HG03571 (cell line): ENCODE measurements around the gene SNX15.
A peak's percentile ranks its signal among the peaks of the same experiment; 100 is the strongest.
"Not testable (repeated sequence)": the region's sequence is repeated elsewhere in the genome, so short reads cannot be mapped to it uniquely, and the experiment has no call there.

Experiments
- ATAC-seq: cut with Tn5 transposase; IDR thresholded peaks from one replicate; pipeline ENCODE4 v1.9.1; 2021; ENCODE audit not compliant: unreplicated experiment

The SNX15 gene

GRCh38 chr11:65027213-65028067, at the start of gene SNX15:
Gene SNX15 (plus strand): TSS chr11:65027439. CDS start chr11:65027538, 99 bp downstream.
- ATAC-seq: peak; percentile 71

DNA sequence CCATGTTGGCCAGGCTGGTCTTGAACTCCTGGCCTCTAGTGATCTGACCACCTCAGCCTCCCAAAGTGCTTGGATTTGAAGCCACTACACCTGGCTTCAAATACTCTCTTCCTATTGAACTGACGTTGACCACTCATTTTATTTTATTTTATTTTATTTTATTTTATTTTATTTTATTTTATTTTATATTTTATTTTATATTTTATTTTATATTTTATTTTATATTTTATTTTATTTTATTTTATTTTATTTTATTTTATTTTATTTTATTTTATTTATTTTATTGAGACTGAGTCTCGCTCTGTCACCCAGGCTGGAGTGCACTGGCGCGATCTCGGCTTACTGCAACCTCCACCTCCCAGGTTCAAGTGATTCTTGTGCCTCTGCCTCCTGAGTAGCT, 43.9 kb upstream of the SNX15 start:
- ATAC-seq: not testable (repeated sequence)

DNA sequence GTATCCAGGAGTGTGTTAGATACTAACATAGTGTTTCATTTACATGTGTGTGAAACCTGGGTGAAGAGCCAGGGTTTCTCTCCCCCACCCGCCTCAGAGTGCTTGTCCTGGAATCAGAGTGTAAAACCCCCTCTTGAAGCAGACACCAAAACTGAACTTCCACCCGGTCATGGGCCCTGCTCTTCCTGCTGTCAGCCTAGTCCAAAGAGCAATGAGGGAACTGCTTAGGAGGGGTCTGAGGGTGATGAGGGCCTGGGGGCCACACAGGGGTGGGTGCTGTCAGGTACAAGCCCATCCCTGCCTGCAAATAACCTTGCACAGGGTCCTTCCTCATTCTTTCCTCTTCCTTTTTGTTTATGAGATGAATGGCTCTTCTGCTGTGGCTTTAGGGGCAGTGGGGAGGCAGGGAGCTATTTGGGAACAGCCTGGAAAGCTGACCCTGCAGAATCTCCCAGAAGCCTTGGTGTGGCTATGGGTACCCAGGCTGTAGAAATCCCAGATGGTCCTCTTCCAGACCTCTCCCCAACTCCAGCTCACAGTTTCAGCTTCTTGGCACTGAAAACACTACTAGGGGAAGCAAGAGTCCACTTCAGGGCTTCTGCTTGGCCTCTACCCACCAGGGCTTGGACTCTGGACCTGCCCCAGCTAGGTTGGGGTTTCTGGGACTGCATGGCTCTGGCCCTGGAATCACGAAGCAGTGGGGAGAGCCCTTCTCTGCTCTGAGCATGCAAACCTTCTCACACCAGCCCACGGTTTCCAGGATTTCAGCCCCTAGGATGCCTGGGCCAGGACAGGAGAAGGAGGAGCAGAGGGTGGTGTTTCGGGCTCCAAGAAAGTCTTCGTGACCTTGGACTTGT, 39.0 kb upstream of the SNX15 start:
- no peak for ATAC-seq

GRCh38 chr11:64989416-64989815, 37.8 kb upstream of the SNX15 start:
- ATAC-seq: no peak

- ATAC-seq: no peak
Measured at GRCh38 chr11:64990222-64990923, 36.9 kb upstream of the SNX15 start.

DNA sequence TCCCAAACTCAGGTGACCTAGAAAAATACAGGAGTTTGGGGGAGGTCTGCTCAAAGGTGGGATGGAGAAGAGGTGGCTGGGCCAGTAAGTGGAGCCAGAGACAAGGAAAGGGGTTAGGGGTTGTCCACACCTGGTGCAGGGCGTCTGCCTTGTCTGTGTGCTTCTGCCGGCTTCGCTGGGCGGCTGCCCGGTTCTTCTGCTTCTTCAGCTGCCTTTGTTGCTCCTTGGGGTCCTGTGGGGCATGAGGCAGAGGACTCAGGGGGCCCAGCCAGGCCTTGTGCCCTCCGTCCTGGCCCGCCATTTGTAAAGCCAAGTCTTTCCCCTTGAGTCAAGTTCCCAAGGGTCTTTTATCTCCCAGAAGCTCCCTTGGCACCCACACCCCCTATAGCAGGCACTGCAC, 32.9 kb upstream of the SNX15 start:
- ATAC-seq: no peak

GRCh38 chr11:64996327-64996709, 30.9 kb upstream of the SNX15 start:
- ATAC-seq: no peak

DNA sequence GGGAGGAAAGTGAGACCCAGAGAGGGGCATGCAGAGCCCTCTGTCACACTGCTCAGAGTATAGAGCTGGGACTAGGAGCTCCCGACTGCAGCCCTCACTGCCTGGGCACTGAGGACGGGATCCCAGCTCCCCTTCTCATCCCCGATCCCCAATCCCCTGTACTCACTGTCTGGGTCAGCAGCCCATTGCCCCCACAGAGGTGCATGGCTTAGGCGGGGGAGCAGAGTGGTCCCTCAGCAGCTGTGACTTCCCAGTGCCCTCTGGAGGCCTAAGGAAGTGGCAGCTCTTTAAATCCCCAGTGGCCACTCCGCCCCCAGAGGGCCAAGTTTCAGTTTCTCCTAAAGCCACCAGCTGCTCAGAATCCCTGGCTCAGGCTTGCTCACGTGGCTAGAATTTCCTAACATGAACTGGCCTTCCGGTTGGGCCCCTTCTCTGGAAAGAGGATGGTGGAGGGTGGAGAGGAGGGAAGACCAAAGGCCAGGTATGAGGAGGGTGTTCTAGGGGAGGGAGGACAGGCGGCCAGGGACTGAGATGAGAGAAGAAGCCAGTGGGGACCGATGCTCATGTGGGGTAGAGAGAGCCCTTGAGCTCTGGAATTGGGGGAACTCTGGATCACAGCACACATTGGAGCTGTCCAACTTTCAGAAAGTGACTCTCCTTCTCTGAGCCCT, 30.4 kb upstream of the SNX15 start, which contains the start of gene BATF2:
BATF2 (minus strand) TSS at position 262 of the 671 bp plus-strand sequence; CDS start at position 205, 57 bp downstream.
- no peak for ATAC-seq

GRCh38 chr11:64998141-64998540, 29.1 kb upstream of the SNX15 start:
- no peak for ATAC-seq

- ATAC-seq: no peak
Measured at GRCh38 chr11:64998690-64999431, 28.4 kb upstream of the SNX15 start.

DNA sequence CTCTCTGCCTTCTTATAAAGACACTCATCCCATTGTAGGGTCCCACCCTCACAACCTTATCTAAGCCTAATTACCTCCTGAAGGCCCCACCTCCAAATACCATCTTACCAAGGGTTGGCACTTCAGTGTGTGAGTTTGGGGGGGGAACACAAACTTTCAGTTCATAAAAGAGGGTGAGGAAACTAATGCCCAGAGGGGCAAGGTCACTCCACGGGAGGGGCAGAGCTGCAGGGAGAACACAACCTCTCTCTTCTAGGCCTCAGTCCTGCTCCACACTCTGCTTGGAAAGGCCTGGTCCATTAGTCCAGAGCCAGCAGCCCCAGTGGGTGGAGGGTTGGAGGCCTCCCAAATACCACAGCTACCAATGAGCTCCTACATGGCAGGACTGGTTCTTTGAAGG, 27.8 kb upstream of the SNX15 start:
- no peak for ATAC-seq

DNA sequence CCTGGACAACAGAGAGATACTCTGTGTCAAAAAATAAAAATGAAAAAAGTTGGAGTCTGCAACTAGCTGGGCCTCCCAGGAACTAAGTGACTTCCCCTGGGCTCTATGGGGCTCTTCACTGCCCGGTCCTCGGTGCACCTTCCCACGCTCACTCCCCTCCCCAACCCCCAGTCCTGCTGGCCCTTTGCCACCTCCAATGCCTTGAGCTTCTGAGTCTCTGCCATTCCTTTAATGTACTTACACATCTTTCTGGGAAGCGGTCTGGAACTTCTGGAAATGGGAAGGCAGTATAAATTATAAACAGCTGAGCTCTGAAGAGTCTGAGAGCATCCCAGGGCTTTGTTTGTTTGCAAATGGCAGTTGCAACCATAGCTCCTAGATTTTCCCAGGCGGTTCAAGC, 24.5 kb upstream of the SNX15 start:
- ATAC-seq: no peak

DNA sequence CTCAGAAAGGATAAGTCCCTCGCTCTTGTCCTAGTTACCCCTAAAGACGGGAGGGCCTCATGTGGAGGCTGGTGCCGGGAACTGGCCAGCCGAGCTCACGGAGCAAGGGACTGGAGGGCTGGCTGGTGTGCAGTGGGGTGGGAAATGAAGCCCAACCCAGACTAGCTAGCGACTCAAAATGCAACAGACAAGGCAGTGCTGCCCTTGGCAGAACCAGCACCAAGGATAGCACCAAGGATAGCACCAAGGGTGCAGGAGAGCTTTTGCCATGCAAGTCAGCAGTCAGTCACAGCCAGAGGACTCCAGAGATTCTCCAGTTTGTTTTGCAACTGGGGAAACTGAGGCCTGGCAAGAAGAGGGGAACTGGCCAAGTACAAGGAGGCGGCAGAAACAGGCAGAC, 24.0 kb upstream of the SNX15 start:
- ATAC-seq: no peak

DNA sequence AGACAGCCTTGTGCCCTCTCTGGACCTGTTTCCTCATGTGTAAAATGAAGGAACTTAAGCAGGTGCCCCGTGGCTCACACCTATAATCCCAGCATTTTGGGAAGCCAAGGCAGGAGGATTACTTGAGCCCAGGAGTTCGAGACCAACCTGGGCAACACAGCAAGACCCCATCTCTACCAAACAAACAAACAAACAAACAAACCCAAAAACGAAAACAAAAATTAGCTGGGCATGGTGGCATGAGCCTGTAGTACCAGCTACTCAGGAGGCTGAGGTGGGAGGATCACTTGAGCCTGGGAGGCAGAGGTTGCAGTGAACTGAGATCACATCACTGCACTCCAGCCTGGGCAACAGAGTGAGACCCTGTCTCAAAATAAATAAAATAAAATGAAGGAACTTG, 23.3 kb upstream of the SNX15 start:
- not testable (repeated sequence) for ATAC-seq

- no peak for ATAC-seq
Measured at GRCh38 chr11:65008016-65008415, 19.2 kb upstream of the SNX15 start.

- ATAC-seq: no peak
Measured at GRCh38 chr11:65008873-65009272, 18.4 kb upstream of the SNX15 start.

DNA sequence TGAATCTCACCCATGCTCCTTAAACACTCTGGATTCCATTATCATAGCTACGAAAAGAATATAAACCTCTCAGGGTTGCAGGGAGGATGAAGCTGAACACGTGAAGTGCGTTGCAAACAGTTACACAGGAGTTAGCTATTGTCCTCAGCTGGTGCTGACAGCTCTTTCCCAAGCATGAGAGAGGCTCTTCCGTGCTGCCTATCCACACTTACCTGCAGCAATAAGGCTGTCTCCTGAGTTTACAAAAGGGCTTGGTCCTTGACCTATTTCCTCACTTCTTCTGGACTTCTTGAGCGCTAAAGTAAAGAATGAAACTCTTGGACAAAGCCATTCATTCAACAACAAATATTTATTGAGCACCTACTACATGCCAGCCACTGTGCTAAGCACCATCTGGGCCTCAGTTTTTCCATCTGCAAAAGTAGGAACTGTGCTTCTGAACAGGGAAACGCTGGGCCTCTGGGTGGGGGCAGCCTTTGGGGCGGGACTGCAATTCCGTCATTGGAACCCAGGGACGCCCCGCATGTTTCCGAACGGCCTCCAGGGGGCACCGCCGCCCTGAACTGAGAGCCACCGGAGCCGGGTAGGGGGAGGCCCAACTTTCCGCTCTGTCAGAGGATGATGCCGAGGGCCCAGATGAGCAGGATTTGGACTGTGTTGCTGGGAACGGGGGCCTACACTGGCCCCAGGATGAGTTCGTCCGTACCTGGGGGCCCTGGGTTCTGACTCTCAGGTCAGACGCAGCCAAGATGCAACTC, 13.9 kb upstream of the SNX15 start:
- ATAC-seq: peak; percentile 61

DNA sequence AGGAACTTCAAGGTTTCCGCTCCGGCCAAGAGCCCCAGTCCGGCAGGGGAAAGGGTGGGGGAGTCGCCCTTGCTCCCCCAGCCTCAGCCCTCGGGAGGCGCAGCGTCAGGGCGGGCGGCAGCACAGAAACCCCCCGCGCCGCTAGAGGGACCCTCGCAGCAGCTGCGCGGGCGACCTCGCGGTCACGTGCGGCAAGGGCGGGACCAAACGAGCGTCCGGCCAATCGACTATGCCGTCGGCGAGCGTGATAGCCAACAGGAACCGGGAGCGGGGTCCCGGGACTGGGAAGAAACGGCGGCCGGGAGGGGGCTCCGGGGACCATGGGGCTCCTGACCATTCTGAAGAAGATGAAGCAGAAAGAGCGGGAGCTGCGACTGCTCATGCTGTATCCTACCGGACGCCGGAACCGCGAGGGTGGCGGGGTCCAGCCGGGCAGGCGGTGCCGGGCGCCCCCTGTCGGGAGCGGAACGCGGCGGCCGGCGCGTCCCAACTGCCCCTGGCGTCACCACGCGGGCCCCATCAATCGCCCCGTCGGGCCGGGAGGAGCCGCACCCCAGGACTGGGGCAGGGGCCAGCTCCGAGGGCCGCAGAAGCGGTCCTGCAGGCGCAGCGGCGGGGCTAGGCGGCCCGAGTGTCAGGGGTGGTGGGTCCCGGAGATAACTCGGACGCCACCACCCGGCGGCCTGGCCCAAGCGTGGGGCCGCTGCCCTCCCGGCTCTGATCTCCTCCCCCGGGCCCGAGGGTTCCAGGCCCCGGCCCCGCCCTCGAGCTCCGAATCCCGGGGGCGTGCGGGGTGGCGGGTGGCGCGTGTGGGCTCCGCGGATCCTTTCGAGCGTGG, 13.1 kb upstream of the SNX15 start, which contains the start of gene ARL2:
ARL2 (plus strand) TSS at position 273 of the 838 bp plus-strand sequence; CDS start at position 321, 48 bp downstream.
- peak; percentile 65 for ATAC-seq
